WTC11 (cell line): ENCODE data around the gene OVAAL. TPM values are rescaled to one million over a fixed set of nuclear protein-coding genes. Genes with fewer than 3 reads are reported as not detected.

Experiments used
- ATAC-seq: fragments of 200-7000 bp; cut with Tn5 transposase; 2 replicates; pipeline ENCODE4 v1.10.0; 2021; ENCODE audit warnings: mild to moderate bottlenecking, moderate library complexity
- CTCF ChIA-PET: fragments of 300-600 bp; sonication (Branson Sonifier 250); formaldehyde crosslinking; loops from one replicate; lab custom pipeline; 2021; ENCODE audit warnings: antibody characterized with exemption; lab: Charles Lee
- POLR2A ChIA-PET: fragments of 350-600 bp; sonication (Branson Sonifier 250); formaldehyde crosslinking; loops from one replicate; lab custom pipeline; 2021; ENCODE audit warnings: antibody characterized with exemption; lab: Charles Lee
- DNase-seq: peaks from one replicate; pipeline ENCODE4 v3.0.0; 2021; ENCODE audit warnings: low spot score
- H3K27ac Mint-ChIP-seq: 2 replicates; pipeline ENCODE4 v1.8.0; 2021; ENCODE audit warnings: mixed read lengths
- H3K27me3 Mint-ChIP-seq: 2 replicates; pipeline ENCODE4 v1.8.0; 2021; ENCODE audit warnings: low read depth, mild to moderate bottlenecking, moderate library complexity, mixed read lengths
- H3K36me3 Mint-ChIP-seq: 2 replicates; pipeline ENCODE4 v1.8.0; 2021; ENCODE audit warnings: mixed read lengths
- H3K4me1 Mint-ChIP-seq: 2 replicates; pipeline ENCODE4 v1.8.0; 2022; ENCODE audit warnings: mixed read lengths
- H3K4me3 Mint-ChIP-seq: 2 replicates; pipeline ENCODE4 v1.8.0; 2021; ENCODE audit warnings: mild to moderate bottlenecking, moderate library complexity, mixed read lengths
- H3K9me3 Mint-ChIP-seq: 2 replicates; pipeline ENCODE4 v1.8.0; 2021; ENCODE audit warnings: mixed read lengths
- ATF2 ChIP-seq: sonication (generic); formaldehyde crosslinking; IDR thresholded peaks from 2 replicates; pipeline ENCODE4 v1.8.1; 2022; ENCODE audit warnings: low read depth, missing genetic modification reagents, borderline replicate concordance
- CDX4 ChIP-seq: fragments of 250-450 bp; sonication (Bioruptor Pico); IDR thresholded peaks from 2 replicates; pipeline ENCODE4 v1.9.0; 2021; ENCODE audit warnings: moderate library complexity, mild to moderate bottlenecking, inconsistent platforms, borderline replicate concordance
- EMX1 ChIP-seq: fragments of 250-450 bp; sonication (Bioruptor Pico); IDR thresholded peaks from 2 replicates; pipeline ENCODE4 v1.8.0; 2021; ENCODE audit warnings: mild to moderate bottlenecking
- ESRRA ChIP-seq: sonication (generic); formaldehyde crosslinking; IDR thresholded peaks from 2 replicates; pipeline ENCODE4 v1.8.1; 2022; ENCODE audit warnings: mild to moderate bottlenecking, missing genetic modification reagents, borderline replicate concordance
- FOXJ3 ChIP-seq: sonication (generic); formaldehyde crosslinking; IDR thresholded peaks from 2 replicates; pipeline ENCODE4 v1.9.0; 2021; ENCODE audit warnings: missing genetic modification reagents, mild to moderate bottlenecking, borderline replicate concordance
- IRF2 ChIP-seq: sonication (generic); formaldehyde crosslinking; IDR thresholded peaks from 2 replicates; pipeline ENCODE4 v1.8.0; 2022; ENCODE audit warnings: low read depth, missing genetic modification reagents, borderline replicate concordance
- JUN ChIP-seq: sonication (generic); formaldehyde crosslinking; IDR thresholded peaks from 2 replicates; pipeline ENCODE4 v1.8.0; 2023; ENCODE audit warnings: mild to moderate bottlenecking, missing genetic modification reagents
- KAT7 ChIP-seq: sonication (generic); formaldehyde crosslinking; IDR thresholded peaks from 2 replicates; pipeline ENCODE4 v1.8.1; 2023; ENCODE audit warnings: missing genetic modification reagents, mild to moderate bottlenecking, borderline replicate concordance
- MXD4 ChIP-seq: fragments of 250-450 bp; sonication (Bioruptor Pico); IDR thresholded peaks from 2 replicates; pipeline ENCODE4 v1.8.0; 2021; ENCODE audit warnings: mild to moderate bottlenecking, moderate library complexity, borderline replicate concordance
- NFYB ChIP-seq: sonication (generic); formaldehyde crosslinking; conservative IDR thresholded peaks from 2 replicates; pipeline ENCODE4 v1.8.0; 2022; ENCODE audit warnings: low read depth, missing genetic modification reagents
- SMAD4 ChIP-seq: sonication (generic); formaldehyde crosslinking; IDR thresholded peaks from 2 replicates; pipeline ENCODE4 v1.8.0; 2022; ENCODE audit warnings: mild to moderate bottlenecking, missing genetic modification reagents
- SP1 ChIP-seq: sonication (generic); formaldehyde crosslinking; conservative IDR thresholded peaks from 2 replicates; pipeline ENCODE4 v1.8.1; 2022; ENCODE audit warnings: missing genetic modification reagents
- TP53 ChIP-seq: sonication (generic); formaldehyde crosslinking; IDR thresholded peaks from 2 replicates; pipeline ENCODE4 v1.8.1; 2023; ENCODE audit warnings: mild to moderate bottlenecking, missing genetic modification reagents
- ZNF138 ChIP-seq: sonication (generic); formaldehyde crosslinking; conservative IDR thresholded peaks from 2 replicates; pipeline ENCODE4 v1.8.1; 2022; ENCODE audit warnings: mild to moderate bottlenecking, moderate library complexity, missing genetic modification reagents
- ZNF263 ChIP-seq: sonication (generic); formaldehyde crosslinking; IDR thresholded peaks from 2 replicates; pipeline ENCODE4 v1.8.1; 2022; ENCODE audit warnings: low read depth, mild to moderate bottlenecking, moderate library complexity, missing genetic modification reagents
- ZNF512 ChIP-seq: sonication (generic); formaldehyde crosslinking; IDR thresholded peaks from 2 replicates; pipeline ENCODE4 v1.8.1; 2022; ENCODE audit warnings: missing genetic modification reagents, borderline replicate concordance
- total RNA-seq: library from RNA; stranded (reverse); gene quantifications from 3 replicates; pipeline ENCODE4 v1.2.3, GENCODE V29; 2021
- TF ChIP-seq, protein P1 (sequence below): sonication (generic); formaldehyde crosslinking; IDR thresholded peaks from 2 replicates; pipeline ENCODE4 v1.8.1; 2022; ENCODE audit warnings: low read depth, mild to moderate bottlenecking, moderate library complexity, missing genetic modification reagents, borderline replicate concordance
- TF ChIP-seq, protein P2 (sequence below): sonication (generic); formaldehyde crosslinking; IDR thresholded peaks from 2 replicates; pipeline ENCODE4 v1.8.1; 2022; ENCODE audit warnings: mild to moderate bottlenecking, missing genetic modification reagents, moderate library complexity, borderline replicate concordance

OVAAL gene
- total RNA-seq, 1 experiment from 2014 or later, result not detected

DNA sequence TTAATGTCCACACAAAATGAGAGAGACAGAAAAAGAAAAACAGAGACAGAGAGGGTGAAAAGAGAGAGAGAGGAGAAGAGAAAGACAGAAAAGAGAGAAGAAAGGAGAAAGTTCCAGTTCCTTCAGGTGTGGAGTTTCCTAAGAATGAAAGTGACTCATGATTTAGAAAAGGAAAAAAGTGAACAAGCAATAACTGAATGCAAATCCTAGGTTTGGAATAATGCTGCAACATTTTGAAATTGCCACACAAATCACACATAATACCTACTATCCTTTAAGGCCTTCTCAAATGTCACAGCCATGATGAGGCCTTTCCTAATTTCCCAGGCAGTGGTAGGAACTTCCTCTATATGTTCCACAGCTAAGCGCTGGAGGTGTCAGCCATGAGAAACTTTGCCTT is 41.6 kb downstream of the OVAAL start:
- ATAC-seq (no peak), DNase-seq (no peak)
- Mint-ChIP-seq H3K4me1 (no peaks in the 10 kb centered on the region), H3K4me3 (no peak overlapping the region), H3K27me3 (no peaks in the 10 kb centered on the region), H3K27ac (no peak overlapping the region), H3K9me3 (no peaks in the 10 kb centered on the region), H3K36me3 (no peaks in the 10 kb centered on the region)
- POLR2A ChIA-PET, result no interaction called here
- CTCF ChIA-PET, result interaction anchor here (0.6 kb wide), 1 partner anchor 18 kb away, joined by 7 read pairs; no protein-coding TSS in a partner anchor
- TF ChIP-seq ZNF138 (CRISPR knock-in tag), result no peak
- no peak for TF ChIP-seq ATF2 (CRISPR knock-in tag)
- TF ChIP-seq, protein P1, sequence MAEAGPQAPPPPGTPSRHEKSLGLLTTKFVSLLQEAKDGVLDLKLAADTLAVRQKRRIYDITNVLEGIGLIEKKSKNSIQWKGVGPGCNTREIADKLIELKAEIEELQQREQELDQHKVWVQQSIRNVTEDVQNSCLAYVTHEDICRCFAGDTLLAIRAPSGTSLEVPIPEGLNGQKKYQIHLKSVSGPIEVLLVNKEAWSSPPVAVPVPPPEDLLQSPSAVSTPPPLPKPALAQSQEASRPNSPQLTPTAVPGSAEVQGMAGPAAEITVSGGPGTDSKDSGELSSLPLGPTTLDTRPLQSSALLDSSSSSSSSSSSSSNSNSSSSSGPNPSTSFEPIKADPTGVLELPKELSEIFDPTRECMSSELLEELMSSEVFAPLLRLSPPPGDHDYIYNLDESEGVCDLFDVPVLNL (CRISPR knock-in tag), result no peak

- Mint-ChIP-seq H3K36me3 (no peaks in the 10 kb centered on the region), H3K9me3 (no peaks in the 10 kb centered on the region), H3K4me1 (no peaks in the 10 kb centered on the region), H3K27me3 (no peaks in the 10 kb centered on the region), H3K27ac (no peak overlapping the region), H3K4me3 (no peak overlapping the region)
- TF ChIP-seq SP1 (CRISPR knock-in tag) (no peak), ZNF138 (CRISPR knock-in tag) (no peak), EMX1 (no peak), IRF2 (CRISPR knock-in tag) (no peak), JUN (CRISPR knock-in tag) (no peak), ZNF512 (CRISPR knock-in tag) (no peak), TP53 (no peak), SMAD4 (CRISPR knock-in tag) (no peak), KAT7 (CRISPR knock-in tag) (no peak), CDX4 (CRISPR knock-in tag) (no peak), MXD4 (CRISPR knock-in tag) (no peak)
- POLR2A ChIA-PET, result no interaction called here
- DNase-seq (no peak), ATAC-seq (no peak)
- CTCF ChIA-PET, result no interaction called here
These were observed 42.7 kb downstream of the OVAAL start for GRCh38 chr1:180601512-180601911.

- ATAC-seq (no peak), DNase-seq (no peak)
- H3K27ac Mint-ChIP-seq, result no peak overlapping the region
- H3K27me3 Mint-ChIP-seq, result no peaks in the 10 kb centered on the region
- TF ChIP-seq SP1 (CRISPR knock-in tag), result no peak
- TF ChIP-seq NFYB (CRISPR knock-in tag), result no peak
- no peak for TF ChIP-seq ZNF263 (CRISPR knock-in tag)
- TF ChIP-seq ESRRA (CRISPR knock-in tag), result no peak
- TF ChIP-seq FOXJ3 (CRISPR knock-in tag), result no peak
- no peak for TF ChIP-seq EMX1
- TF ChIP-seq, protein P2, sequence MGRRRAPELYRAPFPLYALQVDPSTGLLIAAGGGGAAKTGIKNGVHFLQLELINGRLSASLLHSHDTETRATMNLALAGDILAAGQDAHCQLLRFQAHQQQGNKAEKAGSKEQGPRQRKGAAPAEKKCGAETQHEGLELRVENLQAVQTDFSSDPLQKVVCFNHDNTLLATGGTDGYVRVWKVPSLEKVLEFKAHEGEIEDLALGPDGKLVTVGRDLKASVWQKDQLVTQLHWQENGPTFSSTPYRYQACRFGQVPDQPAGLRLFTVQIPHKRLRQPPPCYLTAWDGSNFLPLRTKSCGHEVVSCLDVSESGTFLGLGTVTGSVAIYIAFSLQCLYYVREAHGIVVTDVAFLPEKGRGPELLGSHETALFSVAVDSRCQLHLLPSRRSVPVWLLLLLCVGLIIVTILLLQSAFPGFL (CRISPR knock-in tag), result no peak
- ChIA-PET CTCF (no interaction called here), POLR2A (no interaction called here)
- H3K36me3 Mint-ChIP-seq, result no peaks in the 10 kb centered on the region
- no peaks in the 10 kb centered on the region for H3K4me1 Mint-ChIP-seq
- H3K9me3 Mint-ChIP-seq, result no peaks in the 10 kb centered on the region
- no peak overlapping the region for H3K4me3 Mint-ChIP-seq
These were observed 44.6 kb downstream of the OVAAL start for GRCh38 chr1:180603223-180603849.
